IPS DF 19.7 (cell line): ENCODE measurements around the gene NXNL1.
"Not testable (repeated sequence)": the region's sequence is repeated elsewhere in the genome, so short reads cannot be mapped to it uniquely, and the experiment has no call there.

ENCODE experiments used
- DNase-seq: peaks from one replicate; pipeline ENCODE4 v3.0.0-alpha.2; 2013; ENCODE audit warnings: low read depth, low spot score

Gene NXNL1

GRCh38 chr19:17460372-17461230 is at the start of gene NXNL1:
Gene NXNL1, minus strand, starts transcription at chr19:17460926. Its CDS starts 57 bp downstream, at chr19:17460869.
- DNase-seq: no peak

- DNase-seq: not testable (repeated sequence)
Measured at GRCh38 chr19:17508558-17508933, 47.8 kb upstream of the NXNL1 start.

GRCh38 chr19:17506745-17507144 is 46.0 kb upstream of the NXNL1 start:
- DNase-seq: no peak

GRCh38 chr19:17505223-17505622 is 44.5 kb upstream of the NXNL1 start:
- DNase-seq: no peak

GRCh38 chr19:17504456-17504855 is 43.7 kb upstream of the NXNL1 start:
- no peak for DNase-seq

GRCh38 chr19:17504030-17504429 is 43.3 kb upstream of the NXNL1 start:
- no peak for DNase-seq

GRCh38 chr19:17503240-17503639 is 42.5 kb upstream of the NXNL1 start:
- DNase-seq: no peak

- DNase-seq: no peak
Measured at GRCh38 chr19:17500447-17501198, 39.9 kb upstream of the NXNL1 start.

- no peak for DNase-seq
Measured at GRCh38 chr19:17499648-17500446, 39.1 kb upstream of the NXNL1 start.

GRCh38 chr19:17499025-17499424 is 38.3 kb upstream of the NXNL1 start:
- not testable (repeated sequence) for DNase-seq

- DNase-seq: no peak
Measured at GRCh38 chr19:17497149-17497798, 36.5 kb upstream of the NXNL1 start.

GRCh38 chr19:17496337-17496997 is 35.7 kb upstream of the NXNL1 start:
- DNase-seq: no peak

GRCh38 chr19:17495639-17496296 is 35.0 kb upstream of the NXNL1 start:
- no peak for DNase-seq

GRCh38 chr19:17491287-17491686 is 30.6 kb upstream of the NXNL1 start:
- no peak for DNase-seq

GRCh38 chr19:17490411-17490810 is 29.7 kb upstream of the NXNL1 start:
- DNase-seq: no peak

GRCh38 chr19:17489392-17490030 is 28.8 kb upstream of the NXNL1 start:
- no peak for DNase-seq

- peak; percentile 75 for DNase-seq
Measured at GRCh38 chr19:17488593-17489391, 28.1 kb upstream of the NXNL1 start.

- no peak for DNase-seq
Measured at GRCh38 chr19:17487284-17488121, 26.8 kb upstream of the NXNL1 start.
